HEK293T (cell line): ENCODE measurements around the gene PTPRE.

Source experiments
- CTCF ChIA-PET: fragments of 350-600 bp; formaldehyde crosslinking; extraction: SDS; loops from one replicate; lab custom pipeline; 2021; ENCODE audit warnings: antibody characterized with exemption, inconsistent platforms; lab: Yijun Ruan, JAX
- POLR2A ChIA-PET: fragments of 350-600 bp; formaldehyde crosslinking; extraction: SDS; loops from one replicate; lab custom pipeline; 2020; ENCODE audit warnings: antibody characterized with exemption, inconsistent platforms; lab: Yijun Ruan, JAX
- DNase-seq: peaks from one replicate; pipeline ENCODE4 v3.0.0; 2012; ENCODE audit warnings: mixed read lengths; ENCODE audit errors: extremely low spot score
- ARNT ChIP-seq: fragments of 450-650 bp; IDR thresholded peaks from 2 replicates; pipeline ENCODE4 v1.6.1; 2017; ENCODE audit warnings: mild to moderate bottlenecking
- BHLHE40 ChIP-seq: fragments of 450-650 bp; IDR thresholded peaks from 2 replicates; pipeline ENCODE4 v1.6.1; 2016; ENCODE audit warnings: mild to moderate bottlenecking, moderate library complexity, borderline replicate concordance
- CTBP1 ChIP-seq: fragments of 450-650 bp; IDR thresholded peaks from 2 replicates; pipeline ENCODE4 v1.6.1; 2016; ENCODE audit warnings: borderline replicate concordance
- ELF4 ChIP-seq: fragments of 450-650 bp; IDR thresholded peaks from 2 replicates; pipeline ENCODE4 v1.6.1; 2017; ENCODE audit warnings: antibody characterized with exemption
- FOXA1 ChIP-seq: fragments of 450-650 bp; IDR thresholded peaks from 2 replicates; pipeline ENCODE4 v1.6.1; 2016; ENCODE audit warnings: mild to moderate bottlenecking
- FOXK2 ChIP-seq: fragments of 450-650 bp; IDR thresholded peaks from 2 replicates; pipeline ENCODE4 v1.6.1; 2016; ENCODE audit warnings: mild to moderate bottlenecking
- FOXM1 ChIP-seq: fragments of 450-650 bp; IDR thresholded peaks from 2 replicates; pipeline ENCODE4 v1.6.1; 2017; ENCODE audit warnings: mild to moderate bottlenecking, borderline replicate concordance
- HDGF ChIP-seq: fragments of 450-650 bp; IDR thresholded peaks from 2 replicates; pipeline ENCODE4 v1.6.1; 2017; ENCODE audit warnings: antibody characterized with exemption, borderline replicate concordance
- L3MBTL2 ChIP-seq: fragments of 450-650 bp; conservative IDR thresholded peaks from 2 replicates; pipeline ENCODE4 v1.6.1; 2016; ENCODE audit warnings: mild to moderate bottlenecking
- LEF1 ChIP-seq: fragments of 450-650 bp; IDR thresholded peaks from 2 replicates; pipeline ENCODE4 v1.6.1; 2017; ENCODE audit warnings: mild to moderate bottlenecking, borderline replicate concordance
- NFRKB ChIP-seq: fragments of 450-650 bp; IDR thresholded peaks from 2 replicates; pipeline ENCODE4 v1.6.1; 2016; ENCODE audit warnings: mild to moderate bottlenecking, moderate library complexity
- SP1 ChIP-seq: fragments of 450-650 bp; IDR thresholded peaks from 2 replicates; pipeline ENCODE4 v1.6.1; 2017
- SUZ12 ChIP-seq: fragments of 450-650 bp; IDR thresholded peaks from 2 replicates; pipeline ENCODE4 v1.6.1; 2016; ENCODE audit warnings: mild to moderate bottlenecking
- TARDBP ChIP-seq: fragments of 450-650 bp; IDR thresholded peaks from 2 replicates; pipeline ENCODE4 v1.6.1; 2016
- ZNF384 ChIP-seq: fragments of 450-650 bp; IDR thresholded peaks from 2 replicates; pipeline ENCODE4 v1.6.1; 2016
- TF ChIP-seq, protein P1 (sequence below): fragments of 450-650 bp; IDR thresholded peaks from 2 replicates; pipeline ENCODE4 v1.6.1; 2016

Gene PTPRE

DNA sequence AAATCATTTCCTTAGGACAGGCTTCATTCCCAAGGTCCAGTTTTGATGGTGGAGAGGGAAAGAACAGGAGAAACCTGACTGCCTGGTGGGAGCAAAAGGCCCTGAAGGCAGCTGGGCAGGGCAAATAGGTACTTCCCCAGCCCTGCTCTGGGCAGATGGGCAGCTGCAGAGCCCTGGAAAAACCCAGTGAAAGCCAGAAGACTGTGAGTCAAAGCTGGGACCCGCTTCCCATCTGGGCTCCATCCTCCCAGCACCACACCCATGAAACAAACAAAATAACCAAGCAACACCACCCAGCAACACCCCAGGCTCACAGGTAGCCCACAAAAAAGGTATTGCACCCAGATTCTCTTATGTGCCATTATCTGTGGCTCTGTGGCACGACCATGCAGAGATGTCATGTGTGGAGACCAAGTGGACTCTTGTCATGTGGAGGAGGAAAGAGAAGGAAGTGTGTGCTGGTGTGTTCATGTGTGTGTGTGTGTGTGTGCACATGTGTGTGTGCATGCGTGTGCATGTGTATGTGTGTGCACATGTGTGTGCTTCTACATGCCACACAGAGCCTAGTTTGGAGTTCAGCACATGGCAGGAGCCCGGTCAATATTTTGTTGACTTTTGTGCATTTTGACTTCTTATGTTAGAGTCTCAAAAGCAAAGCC, 24.0 kb upstream of the PTPRE start:
- TF ChIP-seq FOXK2 (no peak), ELF4 (no peak), BHLHE40 (no peak), SUZ12 (no peak), FOXA1 (no peak), L3MBTL2 (no peak), CTBP1 (no peak), LEF1 (no peak), HDGF (no peak), SP1 (no peak), ARNT (no peak), TARDBP (no peak), ZNF384 (no peak), FOXM1 (no peak), NFRKB (no peak)
- TF ChIP-seq, protein P1, sequence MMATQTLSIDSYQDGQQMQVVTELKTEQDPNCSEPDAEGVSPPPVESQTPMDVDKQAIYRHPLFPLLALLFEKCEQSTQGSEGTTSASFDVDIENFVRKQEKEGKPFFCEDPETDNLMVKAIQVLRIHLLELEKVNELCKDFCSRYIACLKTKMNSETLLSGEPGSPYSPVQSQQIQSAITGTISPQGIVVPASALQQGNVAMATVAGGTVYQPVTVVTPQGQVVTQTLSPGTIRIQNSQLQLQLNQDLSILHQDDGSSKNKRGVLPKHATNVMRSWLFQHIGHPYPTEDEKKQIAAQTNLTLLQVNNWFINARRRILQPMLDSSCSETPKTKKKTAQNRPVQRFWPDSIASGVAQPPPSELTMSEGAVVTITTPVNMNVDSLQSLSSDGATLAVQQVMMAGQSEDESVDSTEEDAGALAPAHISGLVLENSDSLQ: no peak
- ChIA-PET CTCF (no interaction called here), POLR2A (no interaction called here)
- DNase-seq: no peak

DNA sequence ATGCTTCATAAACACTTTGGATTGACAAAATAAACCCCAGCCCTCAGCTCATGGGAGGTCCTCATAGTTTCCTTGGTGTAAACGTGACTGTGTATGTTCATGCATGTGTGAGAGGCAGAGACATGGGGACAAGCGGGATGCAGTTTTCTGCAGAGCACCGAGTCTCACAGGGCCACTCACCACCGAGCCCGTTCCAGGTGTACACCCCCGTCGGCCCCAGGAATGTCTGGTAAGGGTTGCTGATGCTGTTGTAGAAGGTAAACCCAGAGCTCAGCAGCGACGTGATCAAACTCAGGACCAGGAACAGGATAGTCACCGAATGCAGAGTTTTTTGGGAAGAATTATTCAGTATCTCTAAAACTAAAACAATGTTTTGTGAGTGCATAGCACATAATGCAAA, 23.4 kb upstream of the PTPRE start:
- CTCF ChIA-PET: no interaction called here
- no peak for DNase-seq
- POLR2A ChIA-PET: no interaction called here
- no peak for TF ChIP-seq ARNT
- no peak for TF ChIP-seq LEF1
- TF ChIP-seq ELF4: no peak
- no peak for TF ChIP-seq HDGF
- no peak for TF ChIP-seq FOXK2
- TF ChIP-seq NFRKB: no peak
- TF ChIP-seq CTBP1: no peak
- TF ChIP-seq FOXA1: no peak
- TF ChIP-seq ZNF384: no peak

DNA sequence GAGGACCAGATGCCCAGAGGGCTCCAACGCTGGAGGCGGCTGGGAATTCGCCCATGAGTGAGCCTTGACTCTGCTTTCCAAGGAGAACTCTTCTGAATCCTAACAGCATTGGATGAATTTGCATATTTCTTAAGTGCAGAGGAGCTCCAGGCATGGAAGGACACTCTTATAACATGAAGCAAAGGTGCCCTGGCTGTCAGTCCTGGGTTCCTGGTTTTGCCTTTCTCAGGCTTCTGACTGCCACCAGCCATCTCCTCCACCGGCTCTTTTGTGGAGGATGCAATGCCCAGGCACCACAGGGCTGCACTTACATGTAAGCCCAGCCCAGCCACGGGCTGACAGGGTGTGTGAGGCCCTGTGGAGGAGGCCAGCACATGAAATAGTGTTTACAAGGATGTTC, 22.4 kb upstream of the PTPRE start:
- TF ChIP-seq L3MBTL2 (no peak), FOXK2 (no peak), LEF1 (no peak), NFRKB (no peak), ELF4 (no peak), SUZ12 (no peak), ZNF384 (no peak), CTBP1 (no peak), FOXM1 (no peak), ARNT (no peak), SP1 (no peak), HDGF (no peak), TARDBP (no peak), FOXA1 (no peak), BHLHE40 (no peak)
- TF ChIP-seq, protein P1: no peak
- no peak for DNase-seq
- ChIA-PET POLR2A (no interaction called here), CTCF (no interaction called here)

DNA sequence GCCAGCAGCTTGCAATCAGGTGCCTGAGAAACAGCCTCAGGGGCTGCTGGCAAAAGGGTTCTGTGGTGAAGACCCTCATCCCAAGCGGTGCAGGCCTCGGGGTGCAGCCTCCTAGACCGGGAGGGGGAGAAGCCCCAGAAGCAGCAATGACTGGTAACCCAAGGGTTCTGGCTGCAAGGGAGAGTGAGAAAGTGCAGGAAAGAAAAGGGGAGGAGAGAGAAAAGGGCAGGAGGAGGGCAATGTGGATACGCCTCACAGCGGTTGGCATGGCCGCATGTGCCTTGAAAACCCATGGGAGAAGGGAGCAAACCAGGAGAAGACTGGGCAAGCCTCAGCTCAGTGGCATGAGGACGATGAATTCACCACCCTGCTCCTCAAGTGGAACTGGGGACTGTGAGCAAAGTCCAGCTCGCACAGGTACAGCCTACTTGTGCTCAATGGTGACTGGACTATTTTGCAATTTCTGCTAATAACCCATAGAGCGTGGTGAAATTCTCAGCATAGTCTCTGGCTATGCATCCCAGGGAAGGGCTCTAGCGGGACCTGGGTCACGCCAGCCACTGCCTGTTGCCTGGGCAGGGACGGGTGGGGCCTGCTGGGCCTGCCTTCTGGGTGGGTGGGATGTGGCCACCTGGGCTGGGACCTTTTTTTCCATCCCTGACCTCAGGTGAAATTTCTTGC, 20.4 kb upstream of the PTPRE start:
- TF ChIP-seq NFRKB (no peak), BHLHE40 (no peak), CTBP1 (no peak), FOXK2 (no peak), TARDBP (no peak), SP1 (no peak), SUZ12 (no peak), FOXA1 (no peak), ZNF384 (no peak)
- ChIA-PET CTCF (no interaction called here), POLR2A (no interaction called here)

DNA sequence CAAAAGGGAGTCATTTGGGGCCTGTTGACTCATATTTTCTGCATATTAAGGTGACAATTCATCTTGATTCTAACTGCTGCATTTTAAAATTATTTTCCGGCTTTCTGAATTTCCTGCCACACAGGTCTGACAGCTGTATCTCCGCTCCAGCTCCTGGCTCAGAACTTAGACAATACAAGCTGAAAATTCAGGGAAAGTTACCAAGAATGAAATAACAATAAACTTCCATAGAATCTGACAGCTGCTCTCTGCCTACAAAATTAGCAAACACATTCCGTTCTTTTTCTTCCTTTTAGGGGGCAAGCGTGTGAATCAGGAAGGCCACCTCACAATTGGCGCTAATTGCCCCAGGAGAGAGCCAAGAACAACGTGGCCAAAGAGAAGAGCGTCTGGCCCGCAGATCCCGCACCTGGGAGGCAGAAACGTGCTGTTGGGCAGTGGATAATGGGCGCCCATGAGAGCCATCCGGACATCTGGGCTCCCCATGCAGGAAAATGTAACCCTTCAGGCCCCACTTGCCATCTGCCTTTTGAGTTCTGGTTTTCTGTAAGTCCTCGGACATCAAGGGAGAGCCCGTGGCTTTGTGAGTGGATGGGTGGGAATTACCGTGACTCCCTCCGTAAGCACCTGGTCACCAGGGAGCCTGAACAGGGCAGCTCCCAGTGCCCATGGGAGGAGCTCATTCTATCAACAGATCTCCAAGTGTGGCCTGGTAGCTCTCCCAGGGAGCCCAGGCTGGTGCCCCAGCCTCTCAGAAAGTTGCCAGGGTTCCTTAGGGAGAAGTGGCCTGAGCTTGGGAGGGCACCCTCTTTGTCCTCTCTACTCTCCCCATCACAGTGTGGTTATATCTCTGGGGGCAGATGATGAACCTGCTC, 19.1 kb upstream of the PTPRE start:
- POLR2A ChIA-PET: no interaction called here
- DNase-seq: no peak
- TF ChIP-seq BHLHE40 (no peak), FOXA1 (no peak), FOXM1 (no peak), ZNF384 (no peak), ARNT (no peak), TARDBP (no peak), ELF4 (no peak), CTBP1 (no peak), SUZ12 (no peak), FOXK2 (no peak), LEF1 (no peak), L3MBTL2 (no peak), NFRKB (no peak), HDGF (no peak)
- TF ChIP-seq, protein P1: no peak
- CTCF ChIA-PET: no interaction called here

More for the DNA sequence above, 20.4 kb upstream of the PTPRE start:
- DNase-seq: no peak
